GM18861 (cell line): ENCODE data around the gene TIMM50.
"Not testable (repeated sequence)": the region's sequence is repeated elsewhere in the genome, so short reads cannot be mapped to it uniquely, and the experiment has no call there.

ENCODE experiments used
- ATAC-seq: cut with Tn5 transposase; IDR thresholded peaks from one replicate; pipeline ENCODE4 v1.9.1; 2021; ENCODE audit not compliant: unreplicated experiment

Gene TIMM50

DNA sequence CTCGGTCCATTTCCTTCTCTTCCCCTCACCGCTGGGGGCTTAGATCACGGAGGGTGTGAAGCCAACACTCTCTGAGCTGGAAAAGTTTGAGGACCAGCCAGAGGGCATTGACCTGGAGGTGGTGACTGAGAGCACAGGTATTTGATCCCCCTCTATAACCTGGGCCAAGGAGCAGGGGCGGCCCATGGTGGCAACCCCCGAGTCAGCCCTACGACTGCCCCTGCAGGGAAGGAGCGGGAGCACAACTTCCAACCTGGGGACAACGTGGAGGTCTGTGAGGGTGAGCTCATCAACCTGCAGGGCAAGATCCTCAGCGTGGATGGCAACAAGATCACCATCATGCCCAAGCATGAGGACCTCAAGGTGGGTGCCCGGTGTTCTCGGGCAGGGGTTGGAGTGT is 11.6 kb upstream of the TIMM50 start:
- no peak for ATAC-seq

DNA sequence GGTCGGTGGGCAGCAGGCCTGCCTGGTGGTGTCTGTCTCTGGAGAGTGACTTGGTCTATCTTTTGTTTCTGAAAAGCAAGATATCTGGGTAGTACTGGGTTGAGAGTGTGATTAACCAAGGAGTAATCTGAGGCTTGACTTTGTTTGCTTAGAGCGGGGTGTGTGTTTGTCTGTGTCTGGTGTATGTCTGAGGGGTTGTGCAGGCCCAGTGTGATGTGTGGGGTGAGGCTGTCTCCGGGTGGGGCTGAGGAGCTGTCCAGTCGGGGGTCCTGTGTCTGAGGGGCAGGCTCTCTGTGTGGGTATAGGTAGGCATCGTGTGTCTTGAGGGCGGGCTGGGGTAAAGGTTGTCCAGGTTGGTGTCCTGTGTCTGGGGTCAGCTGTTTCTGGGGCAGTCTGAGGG is 11.1 kb upstream of the TIMM50 start:
- no peak for ATAC-seq

DNA sequence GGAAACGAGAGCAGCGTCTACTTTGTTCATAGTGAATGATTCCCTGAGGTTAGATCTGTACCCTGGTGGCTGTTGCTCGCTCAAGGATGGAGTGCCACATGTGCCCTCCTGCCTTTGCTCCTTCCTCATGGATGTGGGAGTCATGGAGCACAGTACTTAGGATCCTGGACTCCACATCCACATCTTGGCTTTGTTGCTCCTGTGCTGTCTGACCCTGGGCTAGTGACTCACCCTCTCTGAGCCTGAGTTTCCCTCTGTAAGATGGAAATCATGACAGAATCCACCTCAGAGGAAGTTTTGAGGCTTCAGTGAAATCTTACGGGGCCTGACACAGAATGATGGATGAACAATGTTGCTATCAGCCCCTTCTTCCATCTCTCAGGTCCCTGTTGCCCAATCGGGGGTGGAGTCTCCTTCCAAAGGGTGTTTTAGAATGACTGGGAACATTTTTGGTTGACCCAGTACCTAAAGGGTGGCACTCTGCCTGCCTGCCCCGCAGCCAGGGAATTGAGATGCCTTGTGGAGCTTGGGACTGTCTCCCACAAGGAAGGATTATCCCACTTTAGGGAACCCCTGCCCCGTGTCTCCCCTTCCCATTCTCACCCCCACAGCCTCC is 9.8 kb upstream of the TIMM50 start:
- ATAC-seq: no peak

DNA sequence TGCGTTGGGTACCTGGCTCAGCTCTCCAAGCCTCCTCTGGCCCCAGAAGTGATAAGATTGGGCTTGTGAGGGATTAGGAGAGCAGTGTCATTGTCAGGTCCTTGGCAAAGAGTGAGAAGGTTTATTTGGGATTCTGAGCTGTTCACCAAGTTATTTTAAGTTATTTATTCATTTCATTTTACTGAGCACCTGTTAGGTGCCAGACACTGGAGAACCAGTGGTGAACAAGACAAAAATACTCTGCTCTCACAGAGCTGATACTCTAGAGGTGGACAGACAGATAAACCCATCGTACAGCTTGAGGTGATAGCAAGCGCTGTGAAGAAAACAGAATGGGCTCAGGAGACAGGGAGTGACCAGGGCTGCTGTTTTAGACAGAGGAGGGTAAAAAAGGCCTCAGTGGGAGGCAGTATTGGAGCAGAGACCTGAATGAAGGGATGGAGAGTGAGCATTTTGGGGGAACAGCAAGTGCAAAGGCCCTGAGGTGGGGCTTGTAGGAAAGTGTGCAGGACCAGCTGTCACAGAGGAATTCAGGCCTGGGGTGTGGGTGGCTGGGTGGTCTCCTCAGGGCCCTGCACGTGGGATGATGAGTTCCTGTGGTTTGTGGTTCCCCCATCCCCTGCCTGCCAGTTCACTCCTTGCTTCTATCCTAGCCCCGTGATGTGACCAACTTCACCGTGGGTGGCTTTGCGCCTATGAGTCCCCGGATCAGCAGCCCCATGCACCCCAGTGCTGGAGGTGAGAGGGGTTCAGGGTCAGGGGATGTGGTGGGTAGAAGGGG is 8.7 kb upstream of the TIMM50 start:
- ATAC-seq: no peak

DNA sequence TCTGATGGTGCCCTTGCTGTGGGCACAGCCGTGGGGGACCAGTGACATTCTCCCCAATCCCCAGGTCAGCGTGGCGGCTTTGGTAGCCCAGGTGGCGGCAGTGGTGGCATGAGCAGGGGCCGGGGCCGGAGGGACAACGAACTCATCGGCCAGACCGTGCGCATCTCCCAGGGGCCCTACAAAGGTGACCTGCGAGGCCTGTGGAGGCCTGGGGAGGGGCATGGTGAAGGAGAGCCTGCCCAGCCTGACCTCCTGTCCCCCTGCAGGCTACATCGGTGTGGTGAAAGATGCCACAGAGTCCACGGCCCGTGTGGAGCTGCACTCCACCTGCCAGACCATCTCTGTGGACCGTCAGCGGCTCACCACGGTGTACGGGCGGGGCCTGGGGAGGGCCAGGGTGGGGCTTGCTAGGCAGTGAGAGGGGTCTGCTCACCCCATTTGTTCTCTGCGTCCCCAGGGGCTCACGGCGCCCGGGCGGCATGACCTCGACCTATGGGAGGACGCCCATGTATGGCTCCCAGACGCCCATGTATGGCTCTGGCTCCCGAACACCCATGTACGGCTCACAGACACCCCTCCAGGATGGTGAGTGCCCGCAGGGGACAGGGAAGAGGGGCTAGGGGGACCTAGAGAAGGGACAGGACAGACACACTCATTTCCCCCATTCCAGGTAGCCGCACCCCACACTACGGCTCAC is 7.7 kb upstream of the TIMM50 start:
- no peak for ATAC-seq

DNA sequence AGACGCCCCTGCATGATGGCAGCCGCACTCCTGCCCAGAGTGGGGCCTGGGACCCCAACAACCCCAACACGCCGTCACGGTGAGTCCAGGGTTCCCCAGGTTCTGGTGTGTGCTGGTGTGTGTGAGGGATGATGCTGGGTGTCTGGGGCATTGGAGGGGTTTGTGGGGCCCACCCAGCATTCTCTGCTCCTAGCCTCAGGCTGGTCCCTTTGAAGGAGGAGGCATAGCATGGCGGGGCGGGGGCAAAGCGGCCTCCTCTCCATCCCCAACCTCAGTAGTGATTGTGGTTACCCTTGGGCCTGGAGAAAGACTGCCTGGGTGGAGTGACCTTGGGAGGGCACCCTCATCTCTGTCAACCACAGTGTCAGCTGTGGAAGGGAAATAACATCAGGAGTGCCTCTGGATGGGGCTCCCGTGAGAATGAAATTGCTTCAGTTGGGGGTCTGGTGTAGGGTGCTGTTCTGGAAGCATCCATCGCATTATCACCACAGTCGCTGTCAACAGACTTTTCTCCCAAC is 7.1 kb upstream of the TIMM50 start:
- no peak for ATAC-seq

DNA sequence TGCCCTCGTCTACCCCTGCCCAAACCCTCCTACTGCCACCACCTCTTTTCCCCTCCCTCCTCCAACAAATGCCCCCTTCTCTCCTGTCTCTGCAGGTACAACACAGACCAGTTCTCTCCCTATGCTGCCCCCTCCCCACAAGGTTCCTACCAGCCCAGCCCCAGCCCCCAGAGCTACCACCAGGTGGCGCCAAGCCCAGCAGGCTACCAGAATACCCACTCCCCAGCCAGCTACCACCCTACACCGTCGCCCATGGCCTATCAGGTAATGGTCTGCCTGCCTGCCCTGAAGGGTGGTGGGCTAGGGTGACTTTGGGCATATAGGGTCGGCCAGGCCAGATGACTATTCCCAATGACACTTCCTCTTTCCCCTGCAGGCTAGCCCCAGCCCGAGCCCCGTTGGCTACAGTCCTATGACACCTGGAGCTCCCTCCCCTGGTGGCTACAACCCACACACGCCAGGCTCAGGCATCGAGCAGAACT is 6.5 kb upstream of the TIMM50 start:
- no peak for ATAC-seq

DNA sequence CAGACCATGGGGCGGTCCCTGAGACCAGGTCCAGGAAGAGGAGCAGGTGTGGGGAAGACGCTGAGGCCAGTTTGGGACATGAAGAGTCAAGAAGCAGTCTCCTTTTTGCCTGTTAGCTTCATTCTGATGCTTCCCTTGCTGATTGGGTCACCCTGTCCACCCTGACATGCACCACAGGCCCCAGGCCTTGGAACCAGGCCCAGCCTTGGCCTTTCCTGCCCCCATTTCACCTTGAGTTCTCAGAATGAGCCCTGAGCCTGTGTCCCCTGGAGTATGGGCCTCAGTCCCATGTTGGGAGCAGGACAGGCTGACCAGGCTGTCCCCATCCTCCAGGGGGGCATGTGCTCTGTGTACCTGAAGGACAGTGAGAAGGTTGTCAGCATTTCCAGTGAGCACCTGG is 4.9 kb upstream of the TIMM50 start:
- ATAC-seq: no peak

DNA sequence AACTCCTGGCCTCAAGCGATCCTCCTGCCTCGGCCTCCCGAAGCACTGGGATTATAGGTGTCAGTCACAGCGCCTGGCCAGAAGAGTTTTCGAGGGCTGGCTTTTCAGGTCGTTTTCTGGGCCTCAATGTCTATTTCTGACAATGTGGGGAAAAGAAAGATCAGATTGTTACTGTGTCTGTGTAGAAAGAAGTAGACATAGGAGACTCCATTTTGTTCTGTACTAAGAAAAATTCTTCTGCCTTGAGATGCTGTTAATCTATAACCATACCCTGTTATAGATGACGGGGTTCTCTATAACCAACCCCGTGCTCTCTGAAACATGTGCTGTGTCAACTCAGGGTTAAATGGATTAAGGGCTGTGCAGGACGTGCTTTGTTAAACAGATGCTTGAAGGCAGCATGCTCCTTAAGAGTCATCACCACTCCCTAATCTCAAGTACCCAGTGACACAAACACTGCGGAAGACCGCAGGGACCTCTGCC is 1.3 kb upstream of the TIMM50 start:
- not testable (repeated sequence) for ATAC-seq

DNA sequence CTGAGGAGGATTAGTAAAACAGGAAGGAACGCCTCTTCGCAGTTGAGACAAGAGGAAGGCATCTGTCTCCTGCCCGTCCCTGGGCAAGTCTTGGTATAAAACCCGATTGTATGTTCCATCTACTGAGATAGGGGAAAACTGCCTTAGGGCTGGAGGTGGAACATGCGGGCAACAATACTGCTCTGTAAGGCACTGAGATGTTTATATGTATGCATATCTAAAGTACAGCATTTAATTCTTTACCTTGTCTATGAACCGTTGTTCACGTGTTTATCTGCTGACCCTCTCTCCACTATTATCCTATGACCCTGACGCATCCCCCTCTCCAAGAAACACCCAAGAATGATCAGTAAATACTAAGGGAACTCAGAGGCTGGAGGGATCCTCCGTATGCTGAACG is 722 bp upstream of the TIMM50 start:
- no peak for ATAC-seq

DNA sequence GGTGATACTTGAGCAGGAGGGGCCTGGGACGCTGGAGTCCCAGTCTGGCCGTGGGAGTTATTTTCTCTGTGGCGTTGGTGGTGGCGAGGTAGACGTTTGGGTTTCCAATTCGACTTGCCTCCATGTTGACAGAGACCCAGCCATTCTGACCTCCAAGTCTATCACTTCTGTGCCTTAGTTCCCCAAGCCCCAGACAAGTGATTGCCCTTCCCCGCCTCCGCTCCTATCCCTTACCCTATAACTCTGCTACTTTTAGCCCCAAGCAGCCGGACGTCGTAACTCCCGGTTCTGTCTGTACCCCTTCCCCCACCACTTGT is 549 bp downstream of the TIMM50 start:
- no peak for ATAC-seq

DNA sequence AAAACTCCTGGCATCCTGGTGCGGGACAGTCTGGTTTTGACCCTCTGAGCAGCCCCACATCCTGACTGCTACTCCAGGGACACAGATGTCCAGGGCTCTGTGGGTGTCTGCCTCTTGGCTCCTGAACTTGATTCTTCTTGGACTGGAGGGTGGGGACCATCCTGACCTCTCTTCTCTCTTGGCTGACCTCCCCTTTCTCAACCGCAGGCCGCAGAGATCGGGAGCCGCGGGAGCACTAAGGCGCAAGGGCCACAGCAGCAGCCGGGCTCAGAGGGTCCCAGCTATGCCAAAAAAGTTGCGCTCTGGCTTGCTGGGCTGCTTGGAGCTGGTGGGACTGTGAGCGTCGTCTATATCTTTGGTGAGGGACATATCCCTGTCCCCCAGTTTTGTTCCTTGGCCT is 1.0 kb downstream of the TIMM50 start:
- no peak for ATAC-seq

DNA sequence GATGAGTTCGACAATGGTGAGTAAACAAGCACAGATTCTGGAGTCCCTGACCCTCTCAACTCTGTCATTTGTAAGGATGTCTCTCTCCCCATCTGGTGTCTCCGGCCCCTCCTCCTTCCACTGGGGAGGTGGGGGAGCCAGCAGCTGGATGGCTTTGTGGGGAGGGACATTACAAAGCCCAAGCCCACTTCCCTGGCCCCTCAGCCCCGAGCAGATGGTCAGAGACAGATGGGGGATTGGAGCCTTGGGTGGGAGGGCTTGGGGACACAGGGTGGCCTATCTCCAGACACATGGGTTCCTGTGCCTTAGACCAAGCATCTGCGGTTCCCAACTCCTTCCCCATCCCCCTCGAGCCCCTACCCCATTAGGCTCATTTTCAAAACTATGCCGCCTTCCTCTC is 2.5 kb downstream of the TIMM50 start:
- no peak for ATAC-seq

DNA sequence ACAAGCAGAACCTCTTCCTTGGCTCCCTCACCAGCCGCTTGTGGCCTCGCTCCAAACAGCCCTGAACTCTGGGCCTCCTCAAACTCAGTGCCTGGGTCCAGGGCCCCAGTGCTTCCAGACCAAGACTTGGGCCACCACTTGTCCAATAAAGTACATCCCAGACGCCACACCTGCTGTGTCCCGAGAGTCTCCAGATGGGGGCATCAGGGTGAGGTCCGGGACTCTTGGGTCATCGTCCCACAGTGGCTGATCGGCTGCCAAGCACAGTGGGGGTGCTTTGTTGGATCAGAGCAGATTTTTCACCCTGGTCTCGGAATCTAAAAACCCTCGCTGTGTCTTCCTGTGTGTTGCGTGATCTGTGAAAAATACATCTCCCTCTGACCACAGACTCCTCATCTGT is 9.1 kb downstream of the TIMM50 start:
- ATAC-seq: no peak

DNA sequence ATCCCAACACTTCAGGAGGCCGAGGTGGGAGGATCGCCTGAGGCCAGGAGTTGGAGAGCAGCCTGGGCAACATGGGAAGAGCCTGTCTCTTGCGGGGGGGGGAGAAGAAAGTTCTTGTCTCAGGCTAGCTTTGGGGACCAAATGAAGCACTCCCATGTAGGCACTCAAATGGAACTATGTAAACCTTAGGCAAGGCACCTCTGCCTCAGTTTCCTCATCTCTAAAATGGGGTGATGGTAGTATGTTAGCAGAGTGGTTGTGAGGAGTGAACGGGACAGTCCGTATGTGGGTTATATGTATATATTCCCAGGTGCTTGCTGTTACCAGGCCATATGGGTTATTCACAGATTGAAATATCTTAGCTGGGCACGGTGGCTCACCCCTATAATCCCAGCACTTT is 11.6 kb downstream of the TIMM50 start:
- ATAC-seq: no peak

DNA sequence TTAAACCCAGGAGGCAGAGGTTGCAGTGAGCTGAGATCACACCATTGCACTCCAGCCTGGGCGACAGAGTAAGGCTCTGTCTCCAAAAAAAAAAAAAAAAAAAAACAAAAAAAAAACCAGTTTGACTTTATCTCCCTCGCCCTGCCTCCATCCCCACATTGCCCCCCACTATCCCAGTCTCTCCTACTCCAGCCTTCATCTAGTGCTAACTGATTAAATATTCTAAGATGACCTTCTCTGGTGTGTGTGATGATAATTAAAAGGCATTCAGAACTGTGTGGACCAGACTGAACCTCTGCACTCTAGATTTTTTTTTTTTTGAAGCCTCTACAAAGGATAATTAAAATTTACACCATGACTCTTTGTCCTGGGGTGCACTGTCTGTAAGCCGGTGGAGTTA is 12.2 kb downstream of the TIMM50 start:
- ATAC-seq: no peak

DNA sequence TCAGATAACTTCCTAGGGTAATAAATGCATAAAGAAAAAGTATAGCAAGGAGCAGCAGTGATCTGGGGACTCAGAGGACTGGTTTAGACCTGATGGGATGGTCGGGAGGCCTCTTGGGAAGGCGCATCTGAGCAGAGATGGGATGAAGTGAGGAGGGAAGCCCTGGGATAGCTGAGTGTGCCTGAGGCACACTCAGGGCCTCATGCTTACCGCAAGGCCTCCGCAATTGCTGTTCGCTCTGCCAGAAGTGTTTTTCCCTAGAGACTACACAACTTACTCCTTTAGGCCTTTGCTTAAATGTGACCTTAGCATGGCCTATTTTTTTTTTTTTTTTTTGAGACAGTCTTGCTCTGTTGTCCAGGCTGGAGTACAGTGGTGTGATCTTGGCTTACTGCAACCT is 14.0 kb downstream of the TIMM50 start:
- ATAC-seq: no peak

DNA sequence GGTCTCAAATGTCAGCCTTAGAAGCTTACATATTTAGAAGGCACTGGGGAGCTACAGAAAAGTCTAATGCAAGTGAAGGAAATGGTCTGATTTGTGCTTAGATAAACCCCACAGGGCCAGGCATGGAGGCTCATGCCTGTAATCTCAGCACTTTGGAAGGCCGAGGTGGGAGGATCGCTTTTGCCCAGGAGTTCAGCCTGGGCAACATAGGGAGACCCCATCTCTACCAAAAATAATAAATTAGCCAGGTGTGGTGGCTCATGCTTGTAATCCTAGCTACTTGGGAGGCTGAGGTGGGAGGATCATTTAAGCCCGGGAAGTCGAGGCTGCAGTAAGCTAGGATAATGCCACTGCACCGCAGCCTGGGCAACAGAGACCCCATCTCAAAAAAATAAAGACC is 15.4 kb downstream of the TIMM50 start:
- ATAC-seq: no peak

DNA sequence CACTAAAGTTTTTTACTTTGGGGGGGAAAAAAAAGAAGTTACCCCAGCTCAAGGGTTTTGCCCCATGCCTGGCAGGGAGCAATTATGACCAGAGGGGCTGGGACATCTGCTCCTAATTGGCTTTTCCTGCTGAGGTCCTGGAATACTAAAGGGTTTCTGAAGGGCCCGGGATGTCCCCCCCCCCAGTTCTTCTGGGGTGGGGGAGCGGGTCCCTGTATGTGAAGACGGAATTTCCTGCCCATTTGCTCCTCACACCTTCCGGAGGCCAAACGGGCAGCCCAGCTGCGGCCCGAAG is 17.0 kb downstream of the TIMM50 start:
- ATAC-seq: no peak

DNA sequence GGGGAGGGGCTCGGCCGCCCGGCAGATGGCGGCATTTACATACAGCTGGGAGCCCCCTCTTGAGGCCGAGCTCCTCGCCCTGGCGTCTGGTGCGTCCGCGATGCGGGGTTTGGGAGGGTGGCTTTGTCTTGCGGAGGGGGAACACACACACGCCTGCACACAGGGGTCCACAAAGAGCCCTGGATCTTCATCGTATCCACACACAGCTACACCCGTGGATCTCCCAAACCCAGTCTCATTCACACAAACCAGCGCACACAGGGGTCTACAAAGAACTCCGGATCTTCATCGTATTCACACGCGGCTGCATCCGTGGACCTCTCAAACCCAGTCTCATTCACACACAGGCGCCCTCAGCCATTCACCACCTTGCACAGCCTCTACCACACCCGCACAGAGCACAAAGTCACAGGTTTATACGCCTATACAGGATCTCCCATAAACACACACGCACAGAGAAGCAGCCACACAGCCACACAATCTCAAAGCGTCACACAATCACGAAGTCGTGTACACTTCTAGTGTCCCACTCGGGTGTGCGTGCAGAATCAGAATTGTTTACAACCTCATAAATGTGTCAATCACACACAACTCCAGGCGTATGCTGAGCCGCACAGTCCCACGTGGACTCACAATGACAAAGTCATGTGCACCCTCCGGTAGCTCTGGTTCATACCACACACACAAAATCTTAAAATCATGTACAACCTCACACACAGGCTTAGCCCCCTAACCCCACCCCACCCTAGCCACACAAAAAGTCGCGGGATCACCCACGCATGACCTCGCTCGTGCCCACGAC is 17.6 kb downstream of the TIMM50 start:
- no peak for ATAC-seq
